Right renal pelvis (tissue), 4 donors: ENCODE data around the gene PABPN1L. TPM values are rescaled to one million over a fixed set of nuclear protein-coding genes. Genes with fewer than 3 reads are reported as not detected.

Experiments used
- DNase-seq, 4 donors: peaks; one replicate each; pipeline ENCODE4 v3.0.0-alpha.2; 2013; ENCODE audit warnings: low read depth in 4 of 4, low spot score in 3 of 4, missing footprints in 1 of 4
- polyA plus RNA-seq, 4 donors: library from polyadenylated mRNA; unstranded; fragments of 120-200 nt; gene quantifications; one replicate each; pipeline ENCODE4 v1.2.1, GENCODE V29; 2013; ENCODE audit not compliant: insufficient read length in 4 of 4

Gene PABPN1L
- polyA plus RNA-seq, 4 donors, result 0.09 TPM; not detected in 3

GRCh38 chr16:88884569-88885271, 18.3 kb upstream of the PABPN1L start:
- no peak for DNase-seq

- DNase-seq, result no peak
These were observed 17.5 kb upstream of the PABPN1L start for GRCh38 chr16:88883946-88884345.

GRCh38 chr16:88883117-88883895, 16.8 kb upstream of the PABPN1L start:
- DNase-seq, result no peak

- DNase-seq, result no peak
These were observed 16.0 kb upstream of the PABPN1L start for GRCh38 chr16:88882358-88883030.

- no peak for DNase-seq
These were observed 15.4 kb upstream of the PABPN1L start for GRCh38 chr16:88881675-88882357.

- no peak for DNase-seq
These were observed 14.7 kb upstream of the PABPN1L start for GRCh38 chr16:88881007-88881615.

GRCh38 chr16:88880226-88881006, 14.0 kb upstream of the PABPN1L start:
- DNase-seq, result no peak

GRCh38 chr16:88879788-88880055, 13.3 kb upstream of the PABPN1L start:
- DNase-seq, result no peak

- no peak for DNase-seq
These were observed 12.7 kb upstream of the PABPN1L start for GRCh38 chr16:88878967-88879787.

- no peak for DNase-seq
These were observed 11.9 kb upstream of the PABPN1L start for GRCh38 chr16:88878356-88878755.

GRCh38 chr16:88877564-88878289, 11.3 kb upstream of the PABPN1L start:
- no peak for DNase-seq

- DNase-seq, result no peak
These were observed 10.6 kb upstream of the PABPN1L start for GRCh38 chr16:88876942-88877526.

- no peak for DNase-seq
These were observed 9.3 kb upstream of the PABPN1L start for GRCh38 chr16:88875703-88876234.

GRCh38 chr16:88874938-88875599, 8.6 kb upstream of the PABPN1L start:
- DNase-seq, result no peak

GRCh38 chr16:88872650-88873331, 6.3 kb upstream of the PABPN1L start:
- no peak for DNase-seq

- DNase-seq, result no peak
These were observed 5.4 kb upstream of the PABPN1L start for GRCh38 chr16:88871730-88872416.
